ENCODE results near the gene ZMIZ1. TPM values are rescaled to one million over a fixed set of nuclear protein-coding genes. Genes with fewer than 3 reads are reported as not detected.

The ZMIZ1 gene
- total RNA-seq, 1 experiment from 2014 or later: 28.4 TPM

GRCh38 chr10:79094412-79095175, 25.8 kb downstream of the ZMIZ1 start:
- intact Hi-C loops (cut with micrococcal nuclease): no loop called here
- Histone ChIP-seq H3K27ac (ENCODE audit: low read depth, low read length) (no peak overlapping the region), H2AFZ (ENCODE audit: low read depth, low read length, poor library complexity, severe bottlenecking) (no peak overlapping the region), H3K79me2 (ENCODE audit: insufficient read depth, low read length) (peaks cover 55% of the 10 kb centered on the region; the same call in 1 of the 2 replicates), H3K36me3 (ENCODE audit: control insufficient read depth in 1 of 2, insufficient read depth in 2 of 2, low read length in 2 of 2) (no peaks in the 10 kb centered on the region), H3K9ac (ENCODE audit: low read length) (no peak overlapping the region), H3K4me2 (ENCODE audit: low read length) (no peak overlapping the region), H3K9me2 (ENCODE audit: insufficient read depth) (no peaks in the 10 kb centered on the region), H3K4me1 (ENCODE audit: control insufficient read depth in 1 of 2, insufficient read depth in 2 of 2, low read length in 2 of 2) (peaks cover 4 to 5% of the 10 kb centered on the region in 2 experiments; a peak in 2 of 4 replicates), H3K4me3 (replicated peaks in 1 of 2; ENCODE audit: low read depth in 1 of 2, low read length in 2 of 2) (no peak overlapping the region), H3K27me3 (ENCODE audit: insufficient read depth, low read length) (no peaks in the 10 kb centered on the region), H4K20me1 (ENCODE audit: insufficient read depth) (no peaks in the 10 kb centered on the region), H3K9me3 (ENCODE audit: control insufficient read depth in 1 of 2, insufficient read depth in 1 of 2, low read depth in 1 of 2, low read length in 2 of 2) (no peaks in the 10 kb centered on the region)
- no TSS peak for BruUV-seq (replicated peaks)
- no peak for ATAC-seq
- TF ChIP-seq, protein P1, sequence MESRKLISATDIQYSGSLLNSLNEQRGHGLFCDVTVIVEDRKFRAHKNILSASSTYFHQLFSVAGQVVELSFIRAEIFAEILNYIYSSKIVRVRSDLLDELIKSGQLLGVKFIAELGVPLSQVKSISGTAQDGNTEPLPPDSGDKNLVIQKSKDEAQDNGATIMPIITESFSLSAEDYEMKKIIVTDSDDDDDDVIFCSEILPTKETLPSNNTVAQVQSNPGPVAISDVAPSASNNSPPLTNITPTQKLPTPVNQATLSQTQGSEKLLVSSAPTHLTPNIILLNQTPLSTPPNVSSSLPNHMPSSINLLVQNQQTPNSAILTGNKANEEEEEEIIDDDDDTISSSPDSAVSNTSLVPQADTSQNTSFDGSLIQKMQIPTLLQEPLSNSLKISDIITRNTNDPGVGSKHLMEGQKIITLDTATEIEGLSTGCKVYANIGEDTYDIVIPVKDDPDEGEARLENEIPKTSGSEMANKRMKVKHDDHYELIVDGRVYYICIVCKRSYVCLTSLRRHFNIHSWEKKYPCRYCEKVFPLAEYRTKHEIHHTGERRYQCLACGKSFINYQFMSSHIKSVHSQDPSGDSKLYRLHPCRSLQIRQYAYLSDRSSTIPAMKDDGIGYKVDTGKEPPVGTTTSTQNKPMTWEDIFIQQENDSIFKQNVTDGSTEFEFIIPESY (IDR thresholded peaks at IDR 0.05; ENCODE audit: extremely low read depth, insufficient replicate concordance, low read length): no peak
- no peak for TF ChIP-seq YY1 (IDR thresholded peaks at IDR 0.05; ENCODE audit: extremely low read depth, insufficient replicate concordance, low read depth, low read length)
- TF ChIP-seq, protein P2, sequence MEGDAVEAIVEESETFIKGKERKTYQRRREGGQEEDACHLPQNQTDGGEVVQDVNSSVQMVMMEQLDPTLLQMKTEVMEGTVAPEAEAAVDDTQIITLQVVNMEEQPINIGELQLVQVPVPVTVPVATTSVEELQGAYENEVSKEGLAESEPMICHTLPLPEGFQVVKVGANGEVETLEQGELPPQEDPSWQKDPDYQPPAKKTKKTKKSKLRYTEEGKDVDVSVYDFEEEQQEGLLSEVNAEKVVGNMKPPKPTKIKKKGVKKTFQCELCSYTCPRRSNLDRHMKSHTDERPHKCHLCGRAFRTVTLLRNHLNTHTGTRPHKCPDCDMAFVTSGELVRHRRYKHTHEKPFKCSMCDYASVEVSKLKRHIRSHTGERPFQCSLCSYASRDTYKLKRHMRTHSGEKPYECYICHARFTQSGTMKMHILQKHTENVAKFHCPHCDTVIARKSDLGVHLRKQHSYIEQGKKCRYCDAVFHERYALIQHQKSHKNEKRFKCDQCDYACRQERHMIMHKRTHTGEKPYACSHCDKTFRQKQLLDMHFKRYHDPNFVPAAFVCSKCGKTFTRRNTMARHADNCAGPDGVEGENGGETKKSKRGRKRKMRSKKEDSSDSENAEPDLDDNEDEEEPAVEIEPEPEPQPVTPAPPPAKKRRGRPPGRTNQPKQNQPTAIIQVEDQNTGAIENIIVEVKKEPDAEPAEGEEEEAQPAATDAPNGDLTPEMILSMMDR (IDR thresholded peaks at IDR 0.05 in 2 of 3, conservative IDR thresholded peaks at IDR 0.05 in 1 of 3; ENCODE audit: borderline replicate concordance in 1 of 3, insufficient read depth in 1 of 3, low read depth in 2 of 3, low read length in 2 of 3): no peak
- no peak for TF ChIP-seq POLR2AphosphoS5 (IDR thresholded peaks at IDR 0.05; ENCODE audit: low read depth, low read length)
- no peak for TF ChIP-seq MAX (IDR thresholded peaks at IDR 0.05)
- no peak for TF ChIP-seq SIN3A (IDR thresholded peaks at IDR 0.05; ENCODE audit: low read depth)
- TF ChIP-seq FOSL1 (IDR thresholded peaks at IDR 0.05; ENCODE audit: low read depth): no peak
- TF ChIP-seq JUND (IDR thresholded peaks at IDR 0.05): no peak
- no peak for TF ChIP-seq EZH2 (IDR thresholded peaks at IDR 0.05)
- TF ChIP-seq ELF1 (IDR thresholded peaks at IDR 0.05; ENCODE audit: borderline replicate concordance, low read depth): no peak
- TF ChIP-seq RAD21 (IDR thresholded peaks at IDR 0.05; ENCODE audit: low read depth): no peak
- no peak for TF ChIP-seq CEBPB (IDR thresholded peaks at IDR 0.05; ENCODE audit: low read depth)
- TF ChIP-seq EGR1 (IDR thresholded peaks at IDR 0.05; ENCODE audit: low read depth): no peak
- no peak for TF ChIP-seq ZFX (IDR thresholded peaks at IDR 0.05)
- no peak for TF ChIP-seq ZNF274 (IDR thresholded peaks at IDR 0.05; ENCODE audit: low read depth, low read length)
- no peak for TF ChIP-seq POLR2A (IDR thresholded peaks at IDR 0.05; ENCODE audit: borderline replicate concordance, extremely low read depth, insufficient read depth, insufficient read length)
- no peak for TF ChIP-seq SP1 (IDR thresholded peaks at IDR 0.05; ENCODE audit: low read depth)
- TF ChIP-seq, protein P3, sequence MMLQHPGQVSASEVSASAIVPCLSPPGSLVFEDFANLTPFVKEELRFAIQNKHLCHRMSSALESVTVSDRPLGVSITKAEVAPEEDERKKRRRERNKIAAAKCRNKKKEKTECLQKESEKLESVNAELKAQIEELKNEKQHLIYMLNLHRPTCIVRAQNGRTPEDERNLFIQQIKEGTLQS (IDR thresholded peaks at IDR 0.05): no peak
- TF ChIP-seq EZH2phosphoT487 (IDR thresholded peaks at IDR 0.05; ENCODE audit: borderline replicate concordance): no peak
- POLR2A ChIA-PET: no interaction called here
- DNase-seq (ENCODE audit: low read depth, low spot score): no peak
- CTCF ChIA-PET: no interaction called here
- RAD21 ChIA-PET (ENCODE audit: low non-redundant PET in 1 of 2, low total read pairs in 2 of 2, uncharacterized antibody in 2 of 2, unreplicated experiment in 2 of 2): no interaction called here
